DMS53 treated with DMSO at 0.1 percent for 48 hours (cell line): ENCODE data around the gene SULT6B1.
"Not testable (repeated sequence)": the region's sequence is repeated elsewhere in the genome, so short reads cannot be mapped to it uniquely, and the experiment has no call there.

ENCODE experiments used
- DNase-seq: peaks from one replicate; lab custom pipeline; 2025; ENCODE audit not compliant: unreplicated experiment; lab: John Stamatoyannopoulos, UW

SULT6B1 gene

GRCh38 chr2:37188570-37188969 is at the start of gene SULT6B1:
Gene SULT6B1 (minus strand): TSS chr2:37188670. CDS start chr2:37188640, 30 bp downstream.
- DNase-seq: no peak

GRCh38 chr2:37232131-37232933 is 43.9 kb upstream of the SULT6B1 start:
- no peak for DNase-seq

- peak; percentile 78 for DNase-seq
Measured at GRCh38 chr2:37231241-37232130, 43.0 kb upstream of the SULT6B1 start, which contains the start of the genes CEBPZ and NDUFAF7. Gene CEBPZ (minus strand): TSS chr2:37231596. CDS start chr2:37231567, 29 bp downstream. Gene NDUFAF7 (plus strand): TSS chr2:37231658. CDS start chr2:37231706, 48 bp downstream.

- no peak for DNase-seq
Measured at GRCh38 chr2:37230581-37230980, 42.1 kb upstream of the SULT6B1 start.

GRCh38 chr2:37228788-37229187 is 40.3 kb upstream of the SULT6B1 start:
- no peak for DNase-seq

- no peak for DNase-seq
Measured at GRCh38 chr2:37226863-37227262, 38.4 kb upstream of the SULT6B1 start.

GRCh38 chr2:37225129-37225528 is 36.7 kb upstream of the SULT6B1 start:
- DNase-seq: not testable (repeated sequence)

GRCh38 chr2:37224063-37224462 is 35.6 kb upstream of the SULT6B1 start:
- no peak for DNase-seq

GRCh38 chr2:37223131-37223530 is 34.7 kb upstream of the SULT6B1 start:
- DNase-seq: no peak

GRCh38 chr2:37219046-37219445 is 30.6 kb upstream of the SULT6B1 start:
- no peak for DNase-seq

GRCh38 chr2:37215250-37215649 is 26.8 kb upstream of the SULT6B1 start:
- no peak for DNase-seq

GRCh38 chr2:37211939-37212338 is 23.5 kb upstream of the SULT6B1 start:
- DNase-seq: no peak

GRCh38 chr2:37211212-37211611 is 22.7 kb upstream of the SULT6B1 start:
- DNase-seq: no peak

- not testable (repeated sequence) for DNase-seq
Measured at GRCh38 chr2:37206760-37207159, 18.3 kb upstream of the SULT6B1 start.

GRCh38 chr2:37205689-37206341 is 17.3 kb upstream of the SULT6B1 start:
- no peak for DNase-seq

- not testable (repeated sequence) for DNase-seq
Measured at GRCh38 chr2:37205071-37205661, 16.7 kb upstream of the SULT6B1 start.

GRCh38 chr2:37203708-37204107 is 15.2 kb upstream of the SULT6B1 start:
- no peak for DNase-seq

GRCh38 chr2:37201766-37202165 is 13.3 kb upstream of the SULT6B1 start:
- DNase-seq: no peak

- DNase-seq: no peak
Measured at GRCh38 chr2:37201208-37201607, 12.7 kb upstream of the SULT6B1 start.

GRCh38 chr2:37198681-37199065 is 10.2 kb upstream of the SULT6B1 start:
- DNase-seq: no peak
